Stimulated activated CD8-positive, alpha-beta memory T cell treated with anti-CD3 and anti-CD28 coated beads, Interleukin-2, amount 100 ng/mL, for 1 hour (primary cell): Measurements from ENCODE around the gene TPSAB1.
"Not testable (repeated sequence)": the region's sequence is repeated elsewhere in the genome, so short reads cannot be mapped to it uniquely, and the experiment has no call there.

Source experiments
- DNase-seq, 2 donors: peaks; one replicate each; pipeline ENCODE4 v3.0.0-alpha.2; 2020; ENCODE audit warnings: low read depth in 2 of 2

TPSAB1 gene

GRCh38 chr16:1265090-1265630, 24.7 kb downstream of the TPSAB1 start:
- no peak for DNase-seq

GRCh38 chr16:1265826-1266225, 25.3 kb downstream of the TPSAB1 start:
- DNase-seq, result no peak

GRCh38 chr16:1269418-1269817, 28.9 kb downstream of the TPSAB1 start:
- not testable (repeated sequence) for DNase-seq

GRCh38 chr16:1271380-1271723, 30.8 kb downstream of the TPSAB1 start:
- DNase-seq, result no peak

- not testable (repeated sequence) for DNase-seq
Measured at GRCh38 chr16:1271724-1272413, 31.4 kb downstream of the TPSAB1 start.

GRCh38 chr16:1272453-1273198, 32.1 kb downstream of the TPSAB1 start:
- no peak for DNase-seq

GRCh38 chr16:1273816-1274215, 33.3 kb downstream of the TPSAB1 start:
- DNase-seq, result no peak

GRCh38 chr16:1274767-1275166, 34.3 kb downstream of the TPSAB1 start:
- no peak for DNase-seq

GRCh38 chr16:1275791-1276579, 35.5 kb downstream of the TPSAB1 start:
- no peak for DNase-seq

- DNase-seq, result no peak
Measured at GRCh38 chr16:1276580-1276878, 36.0 kb downstream of the TPSAB1 start.

- no peak for DNase-seq
Measured at GRCh38 chr16:1277151-1277598, 36.7 kb downstream of the TPSAB1 start.

GRCh38 chr16:1277617-1278282, 37.2 kb downstream of the TPSAB1 start:
- DNase-seq, result no peak

GRCh38 chr16:1278477-1278876, 38.0 kb downstream of the TPSAB1 start:
- no peak for DNase-seq

GRCh38 chr16:1279081-1279944, 38.8 kb downstream of the TPSAB1 start:
- no peak for DNase-seq

GRCh38 chr16:1279945-1280589, 39.6 kb downstream of the TPSAB1 start:
- DNase-seq, result no peak

GRCh38 chr16:1280783-1281182, 40.3 kb downstream of the TPSAB1 start:
- no peak for DNase-seq

- no peak for DNase-seq
Measured at GRCh38 chr16:1281517-1281916, 41.0 kb downstream of the TPSAB1 start.

GRCh38 chr16:1282324-1282973, 41.9 kb downstream of the TPSAB1 start:
- DNase-seq, result no peak

- no peak for DNase-seq
Measured at GRCh38 chr16:1283296-1283695, 42.8 kb downstream of the TPSAB1 start.
